ENCODE measurements around the gene HIPK2.

HIPK2 gene

GRCh38 chr7:139718859-139719258 is 58.9 kb downstream of the HIPK2 start:
- no peak for DNase-seq (ENCODE audit: low read depth, low spot score)

GRCh38 chr7:139718141-139718540 is 59.7 kb downstream of the HIPK2 start:
- DNase-seq (ENCODE audit: low read depth, low spot score) = no peak
- H3K27ac ChIP-seq = no peak overlapping the region

More at GRCh38 chr7:139718859-139719258, 58.9 kb downstream of the HIPK2 start:
- no peak overlapping the region for H3K27ac ChIP-seq

- no peak for DNase-seq (ENCODE audit: low read depth, low spot score)
- H3K27ac ChIP-seq = no peak overlapping the region
These were observed 61.4 kb downstream of the HIPK2 start for GRCh38 chr7:139716156-139716942.

DNA sequence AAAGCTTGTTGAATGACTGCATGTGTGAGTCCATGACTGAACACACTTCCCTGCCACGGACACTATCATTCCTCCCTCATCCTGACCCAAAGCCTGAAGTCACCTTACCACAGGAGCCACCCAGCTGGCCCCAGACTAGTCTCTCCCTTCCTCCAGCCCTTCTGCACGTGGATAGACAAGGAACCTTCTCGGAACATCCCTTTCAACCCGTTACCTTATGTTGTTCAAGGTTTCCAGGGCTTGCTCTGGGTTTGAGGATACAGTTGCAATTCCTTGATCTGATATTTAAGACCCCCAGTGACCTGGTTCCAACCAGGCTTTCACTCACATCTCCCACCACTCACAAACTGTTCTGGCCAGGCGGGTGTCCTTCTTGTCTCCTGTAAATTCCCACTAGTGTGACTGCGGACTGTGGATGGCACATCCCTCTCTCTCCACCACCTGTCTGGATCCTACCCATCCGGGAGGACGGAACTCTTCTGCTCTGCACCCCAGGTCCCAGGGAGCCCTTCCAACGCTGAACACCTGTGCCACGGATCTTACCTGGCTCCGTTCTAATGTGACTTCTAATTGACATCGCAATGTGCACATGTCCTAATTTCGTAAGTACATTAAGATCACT is 62.5 kb downstream of the HIPK2 start:
- no peak for DNase-seq (ENCODE audit: low read depth, low spot score)
- no peak overlapping the region for H3K27ac ChIP-seq

DNA sequence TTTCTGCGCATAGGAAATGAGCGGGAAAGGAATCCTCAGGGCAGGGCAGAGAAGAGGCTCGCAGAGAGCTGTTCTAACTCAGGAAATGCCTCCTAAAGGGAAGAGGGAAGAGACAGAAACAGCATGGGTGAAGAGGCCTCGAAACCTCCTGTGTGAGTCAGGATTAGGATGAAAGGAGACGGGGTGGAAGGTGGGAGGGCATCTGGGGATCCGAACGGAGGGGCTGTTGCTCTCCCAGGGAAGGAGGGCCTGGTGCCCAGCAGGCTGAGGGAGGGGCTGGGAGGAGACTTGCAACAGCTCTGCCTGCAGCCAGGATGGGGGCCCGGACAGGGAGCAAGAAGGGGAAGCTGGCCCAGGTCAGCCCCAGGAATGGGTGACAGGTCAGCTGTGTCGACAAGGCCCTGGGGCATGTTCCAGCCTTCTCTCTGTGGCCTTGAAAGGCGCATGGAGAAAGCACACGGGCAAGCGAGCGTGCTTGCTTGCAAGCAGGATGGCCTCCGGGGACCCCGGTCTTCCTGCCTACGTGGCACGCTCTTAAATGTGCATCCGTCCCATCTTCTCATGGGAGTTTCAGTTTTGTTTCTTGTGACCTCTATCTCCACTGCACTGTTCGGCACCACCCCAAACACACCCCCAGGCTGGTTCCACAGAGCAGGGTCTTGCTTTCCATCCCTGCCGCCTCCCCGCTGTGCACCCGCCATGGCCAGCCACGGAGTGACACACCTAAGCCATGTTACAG is 63.5 kb downstream of the HIPK2 start:
- no peak for DNase-seq (ENCODE audit: low read depth, low spot score)
- no peak overlapping the region for H3K27ac ChIP-seq

GRCh38 chr7:139713526-139714162 is 64.2 kb downstream of the HIPK2 start:
- no peak for DNase-seq (ENCODE audit: low read depth, low spot score)
- no peak overlapping the region for H3K27ac ChIP-seq

DNA sequence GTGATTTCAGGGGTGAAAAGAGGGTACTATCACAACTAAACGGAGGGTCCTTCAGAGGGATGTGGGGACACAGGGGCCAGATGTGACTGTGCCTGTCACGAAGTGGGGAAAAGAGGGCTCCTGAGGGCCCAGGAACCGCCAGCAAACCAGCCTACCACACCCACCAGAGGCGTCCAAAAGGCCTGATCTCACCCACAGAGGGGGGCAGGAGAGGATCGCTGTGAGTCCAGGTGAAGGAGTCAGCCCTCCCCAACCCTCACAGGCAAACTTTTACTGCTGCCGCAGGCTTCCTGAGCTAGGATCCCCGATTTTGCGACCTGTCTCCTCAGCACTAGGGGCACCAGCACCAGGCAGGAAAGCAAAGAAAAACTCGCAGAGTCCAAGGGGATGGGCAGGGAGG is 64.7 kb downstream of the HIPK2 start:
- DNase-seq (ENCODE audit: low read depth, low spot score) = no peak
- no peak overlapping the region for H3K27ac ChIP-seq

DNA sequence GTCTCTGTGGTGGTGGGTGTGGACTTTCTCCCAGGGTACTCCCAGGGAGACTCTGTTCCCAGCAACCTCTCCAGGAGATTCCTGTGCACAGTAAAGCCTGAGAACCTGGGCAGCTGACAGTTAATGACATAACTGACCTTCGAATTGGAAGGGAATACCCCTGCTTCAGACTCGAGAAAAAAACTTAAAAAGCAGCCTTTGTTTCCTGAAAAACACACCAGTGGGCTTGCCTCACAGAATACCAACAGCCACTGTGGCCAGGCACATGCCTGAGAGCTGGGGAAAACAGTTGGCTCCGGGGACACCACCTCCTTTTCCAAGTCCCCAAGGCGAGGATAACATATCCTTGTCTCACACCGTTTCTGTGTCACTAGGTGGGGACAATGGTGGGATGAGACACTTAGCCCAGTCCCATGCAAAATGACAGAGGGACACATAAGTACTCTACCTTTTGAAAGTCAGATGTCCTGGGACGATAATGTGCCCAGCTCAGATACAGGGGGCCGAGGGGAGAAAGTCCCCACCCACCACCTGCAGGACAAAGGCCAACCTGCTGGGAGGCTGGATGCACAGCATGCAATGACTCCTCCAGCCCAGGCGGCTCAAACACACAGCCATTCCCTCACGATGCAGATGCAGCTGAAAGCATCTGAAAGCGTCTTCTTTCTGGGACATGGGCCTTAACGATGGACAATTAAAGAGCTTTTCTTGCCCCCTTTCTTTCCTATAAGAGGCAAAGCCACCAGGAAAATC is 65.6 kb downstream of the HIPK2 start:
- no peak overlapping the region for H3K27ac ChIP-seq
- no peak for DNase-seq (ENCODE audit: low read depth, low spot score)

GRCh38 chr7:139710036-139710435 is 67.8 kb downstream of the HIPK2 start:
- H3K27ac ChIP-seq = no peak overlapping the region
- DNase-seq (ENCODE audit: low read depth, low spot score) = no peak

GRCh38 chr7:139709485-139709884 is 68.3 kb downstream of the HIPK2 start:
- no peak for DNase-seq (ENCODE audit: low read depth, low spot score)

DNA sequence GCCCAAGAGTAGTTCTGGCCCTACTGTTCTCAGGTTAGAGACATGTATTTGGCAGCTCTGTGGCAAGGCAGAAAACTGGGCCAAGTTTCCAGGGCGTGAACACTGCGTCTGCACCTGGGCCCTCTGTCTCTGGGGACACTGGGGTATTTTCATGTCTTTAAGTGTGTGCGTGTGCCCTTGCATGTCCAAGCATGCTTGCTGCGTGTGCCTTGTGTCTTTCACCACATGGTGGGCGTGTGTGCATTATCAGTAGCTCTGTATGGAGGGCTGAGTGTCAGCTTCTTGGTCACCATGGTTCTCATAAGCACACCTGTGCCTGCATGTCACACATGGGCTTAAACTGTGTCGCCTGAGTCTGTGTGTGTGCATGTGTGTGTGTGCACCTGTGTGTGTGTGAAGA is 69.3 kb downstream of the HIPK2 start:
- DNase-seq (ENCODE audit: low read depth, low spot score) = no peak
- no peak overlapping the region for H3K27ac ChIP-seq

More at GRCh38 chr7:139709485-139709884, 68.3 kb downstream of the HIPK2 start:
- H3K27ac ChIP-seq = no peak overlapping the region

DNA sequence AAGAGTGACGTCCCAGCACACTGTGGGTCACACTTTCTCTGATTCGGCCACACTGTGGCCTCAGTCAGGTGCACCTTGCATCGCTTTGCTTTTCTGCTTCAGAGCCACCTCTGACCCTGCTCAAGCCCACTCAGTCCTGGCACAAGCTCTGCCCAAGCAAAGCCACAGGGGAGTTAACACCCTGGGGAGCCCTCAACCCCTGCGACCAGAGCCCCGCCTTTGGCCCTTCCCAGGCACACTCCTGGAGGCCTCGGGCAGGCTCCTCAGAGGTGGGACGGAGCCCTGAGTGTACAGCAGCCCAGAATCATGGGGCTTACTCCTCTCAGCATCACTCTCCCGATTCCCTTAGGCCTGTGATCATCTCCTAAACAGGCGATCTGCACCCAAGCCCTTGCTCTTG is 71.0 kb downstream of the HIPK2 start:
- H3K27ac ChIP-seq = no peak overlapping the region
- no peak for DNase-seq (ENCODE audit: low read depth, low spot score)

- no peak for DNase-seq (ENCODE audit: low read depth, low spot score)
- H3K27ac ChIP-seq = no peak overlapping the region
These were observed 73.4 kb downstream of the HIPK2 start for GRCh38 chr7:139704308-139704879.

GRCh38 chr7:139703487-139704307 is 74.1 kb downstream of the HIPK2 start:
- no peak for DNase-seq (ENCODE audit: low read depth, low spot score)

DNA sequence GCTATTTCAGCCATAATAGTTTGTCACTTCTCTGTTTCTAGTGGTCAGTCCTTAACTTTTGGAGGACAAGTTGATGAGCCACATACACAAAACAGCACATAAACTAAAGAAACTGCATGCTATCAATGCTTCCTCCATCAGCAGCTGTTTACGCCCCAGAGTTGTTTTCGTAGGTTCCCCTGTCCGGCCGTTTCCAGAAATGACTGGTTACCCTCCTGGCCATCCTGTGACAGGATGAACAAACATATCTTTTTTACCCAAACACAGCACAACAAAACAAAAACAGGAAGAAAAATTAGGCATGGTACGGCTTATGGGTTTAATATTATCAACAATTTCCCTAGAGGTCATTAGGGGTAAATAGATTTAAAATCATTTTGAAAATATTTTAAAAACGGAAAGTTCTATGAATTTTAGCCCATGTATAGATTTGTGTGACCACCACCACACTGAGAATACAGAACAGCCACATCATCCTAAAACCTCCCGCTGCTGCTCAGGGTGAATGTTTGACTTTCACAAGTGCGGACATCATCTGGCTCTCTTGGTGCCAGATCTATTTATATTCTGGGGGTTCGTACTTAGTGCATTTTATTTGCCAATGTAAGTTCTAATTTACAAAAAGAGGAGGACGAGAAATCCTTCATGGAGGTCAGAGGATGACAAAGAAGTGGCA is 74.8 kb downstream of the HIPK2 start:
- DNase-seq (ENCODE audit: low read depth, low spot score) = no peak
- no peak overlapping the region for H3K27ac ChIP-seq

More at GRCh38 chr7:139703487-139704307, 74.1 kb downstream of the HIPK2 start:
- H3K27ac ChIP-seq = no peak overlapping the region

DNA sequence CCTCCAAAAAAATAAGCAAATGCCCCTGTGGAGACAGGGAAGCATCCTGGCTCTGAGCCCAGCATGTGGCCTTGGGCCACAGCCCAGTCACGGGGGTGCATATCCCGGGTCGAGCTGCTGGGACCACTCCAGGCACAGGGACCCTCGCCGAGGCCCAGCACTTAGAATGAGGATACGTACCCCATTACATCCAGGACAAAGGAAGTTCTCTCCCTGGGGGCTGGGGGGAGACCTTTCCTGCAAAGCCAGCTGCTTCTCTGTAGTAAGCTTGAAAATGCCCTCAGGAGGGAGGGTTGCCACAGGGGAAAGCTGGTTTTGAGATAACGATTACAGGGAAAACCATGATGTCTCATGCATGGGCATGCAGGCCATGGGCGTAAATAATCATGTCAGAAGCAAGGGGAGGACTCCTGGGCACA is 75.5 kb downstream of the HIPK2 start:
- no peak for DNase-seq (ENCODE audit: low read depth, low spot score)
- no peak overlapping the region for H3K27ac ChIP-seq

DNA sequence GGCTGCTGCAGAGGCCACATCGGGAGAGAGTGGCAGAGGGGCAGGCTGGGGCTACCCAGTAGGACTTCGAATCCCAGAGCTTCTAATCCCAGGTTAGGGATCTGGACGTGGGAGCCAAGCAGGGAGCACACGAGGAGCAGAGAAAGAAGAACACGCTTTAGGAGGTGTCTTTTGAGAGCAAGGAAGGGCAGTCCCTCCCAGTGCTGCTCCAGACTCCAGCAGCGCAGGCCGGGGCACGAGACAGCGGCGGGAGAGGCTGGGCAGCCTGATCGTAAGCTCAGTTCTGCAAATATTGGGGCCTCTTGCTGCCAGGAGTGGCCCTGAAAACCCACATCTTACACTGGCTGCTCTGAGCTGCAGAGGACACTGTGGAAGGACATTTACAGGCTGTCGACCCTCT is 75.9 kb downstream of the HIPK2 start:
- H3K27ac ChIP-seq = no peak overlapping the region
- DNase-seq (ENCODE audit: low read depth, low spot score) = no peak

DNA sequence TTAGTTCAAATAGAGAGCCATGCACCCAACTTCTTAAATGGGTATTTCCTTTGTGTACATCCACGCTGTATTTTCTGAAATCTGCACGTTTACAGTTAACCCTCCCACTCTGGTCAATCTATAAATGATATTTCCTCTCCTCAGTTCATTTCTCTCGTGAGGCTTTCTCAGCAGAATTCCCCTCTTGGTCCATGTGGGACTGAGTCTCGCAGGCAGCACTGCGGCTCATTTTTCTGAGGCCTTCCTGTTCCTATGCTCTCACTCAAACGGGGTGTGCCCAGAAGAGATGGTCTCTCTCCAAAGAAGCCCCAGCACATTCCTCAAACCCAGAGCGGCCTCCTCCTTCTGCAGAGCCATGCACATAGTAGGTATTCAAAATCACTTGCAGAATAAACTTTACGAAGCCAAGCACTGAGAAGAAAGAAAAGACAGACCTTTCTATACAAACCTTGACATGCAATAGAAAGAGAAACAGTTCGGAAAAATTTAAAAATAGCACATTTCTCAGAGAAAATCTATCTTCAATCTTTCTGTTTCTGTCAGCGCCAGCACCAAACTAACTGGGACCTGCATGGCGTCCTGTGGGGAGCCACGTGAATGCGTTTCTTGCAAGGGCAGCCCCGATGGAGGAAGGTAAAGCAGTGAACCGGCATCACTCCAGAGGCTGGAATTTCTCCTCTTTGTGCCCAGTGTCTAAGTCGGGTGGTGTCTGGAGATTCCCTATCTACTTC is 77.1 kb downstream of the HIPK2 start:
- no peak for DNase-seq (ENCODE audit: low read depth, low spot score)
- no peak overlapping the region for H3K27ac ChIP-seq
